ENCODE results near the gene MRM2.

The MRM2 gene

DNA sequence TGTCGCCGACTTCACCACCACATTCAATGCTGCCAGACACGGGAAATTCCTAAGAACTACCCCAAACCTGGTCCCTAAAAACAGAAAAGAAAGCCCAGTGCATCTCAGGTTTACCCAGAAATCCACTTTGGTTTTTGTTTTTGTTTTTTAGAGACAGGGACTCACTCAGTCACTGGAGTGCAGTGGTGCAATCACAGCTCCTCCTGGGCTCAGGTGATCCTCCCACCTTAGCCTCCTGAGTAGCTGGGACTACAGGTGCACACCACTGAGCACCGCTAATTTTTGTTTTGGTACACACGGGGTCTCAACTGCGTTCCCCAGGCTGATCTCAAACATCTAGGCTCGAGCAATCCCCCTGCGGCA lies 32.1 kb downstream of the MRM2 start:
- H3K27ac ChIP-seq: no peak overlapping the region
- no peak for TF ChIP-seq ZFX (IDR thresholded peaks at IDR 0.05; ENCODE audit: borderline replicate concordance)
- TF ChIP-seq, protein P1, sequence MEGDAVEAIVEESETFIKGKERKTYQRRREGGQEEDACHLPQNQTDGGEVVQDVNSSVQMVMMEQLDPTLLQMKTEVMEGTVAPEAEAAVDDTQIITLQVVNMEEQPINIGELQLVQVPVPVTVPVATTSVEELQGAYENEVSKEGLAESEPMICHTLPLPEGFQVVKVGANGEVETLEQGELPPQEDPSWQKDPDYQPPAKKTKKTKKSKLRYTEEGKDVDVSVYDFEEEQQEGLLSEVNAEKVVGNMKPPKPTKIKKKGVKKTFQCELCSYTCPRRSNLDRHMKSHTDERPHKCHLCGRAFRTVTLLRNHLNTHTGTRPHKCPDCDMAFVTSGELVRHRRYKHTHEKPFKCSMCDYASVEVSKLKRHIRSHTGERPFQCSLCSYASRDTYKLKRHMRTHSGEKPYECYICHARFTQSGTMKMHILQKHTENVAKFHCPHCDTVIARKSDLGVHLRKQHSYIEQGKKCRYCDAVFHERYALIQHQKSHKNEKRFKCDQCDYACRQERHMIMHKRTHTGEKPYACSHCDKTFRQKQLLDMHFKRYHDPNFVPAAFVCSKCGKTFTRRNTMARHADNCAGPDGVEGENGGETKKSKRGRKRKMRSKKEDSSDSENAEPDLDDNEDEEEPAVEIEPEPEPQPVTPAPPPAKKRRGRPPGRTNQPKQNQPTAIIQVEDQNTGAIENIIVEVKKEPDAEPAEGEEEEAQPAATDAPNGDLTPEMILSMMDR (IDR thresholded peaks at IDR 0.05): no peak

DNA sequence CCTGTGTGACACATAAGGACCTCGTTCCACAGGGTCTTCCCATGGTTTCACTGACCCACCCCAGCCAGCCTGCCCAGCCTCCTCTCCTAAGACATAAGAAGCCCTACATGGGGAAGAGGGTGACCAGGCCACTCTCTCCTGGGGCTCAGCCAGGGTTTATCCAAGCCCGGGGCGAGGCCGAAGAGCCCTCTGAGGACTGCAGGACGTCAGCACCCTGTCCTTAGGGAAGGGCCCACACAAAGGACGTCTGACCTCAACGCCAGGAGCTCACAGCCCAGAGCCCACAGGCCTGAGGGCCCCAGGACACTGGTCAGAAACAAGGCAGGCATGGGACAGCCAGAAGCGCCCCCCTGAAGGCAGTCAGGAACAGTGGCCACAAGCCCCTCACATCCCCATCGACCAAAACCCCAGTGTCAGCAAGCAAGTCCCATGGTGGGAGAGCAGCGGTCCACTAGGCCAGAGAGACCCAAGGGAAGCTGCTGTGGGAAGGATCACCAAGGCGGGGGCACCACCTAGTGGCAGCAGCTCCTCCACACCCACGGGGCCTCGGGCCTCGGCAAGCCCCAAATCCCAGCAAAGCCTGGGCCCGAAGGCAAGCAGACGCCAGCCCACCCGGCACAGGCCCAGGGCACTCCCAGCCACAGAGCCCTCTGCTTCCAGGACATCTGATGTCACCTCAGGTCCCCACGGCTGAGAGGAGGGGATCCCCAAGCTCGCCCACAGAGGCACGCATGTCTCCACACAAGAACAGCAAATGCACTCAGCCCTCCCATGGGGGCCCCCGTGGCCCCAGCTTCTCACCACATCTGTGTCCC lies 32.7 kb downstream of the MRM2 start:
- no peak for TF ChIP-seq ZFX (IDR thresholded peaks at IDR 0.05; ENCODE audit: borderline replicate concordance)
- TF ChIP-seq, protein P1 (IDR thresholded peaks at IDR 0.05): peak; percentile 80
- no peak overlapping the region for H3K27ac ChIP-seq

GRCh38 chr7:2208712-2209111 lies 33.3 kb downstream of the MRM2 start:
- H3K27ac ChIP-seq: no peak overlapping the region
- TF ChIP-seq, protein P1 (IDR thresholded peaks at IDR 0.05): no peak
- no peak for TF ChIP-seq ZFX (IDR thresholded peaks at IDR 0.05; ENCODE audit: borderline replicate concordance)

GRCh38 chr7:2205036-2205780 lies 36.8 kb downstream of the MRM2 start:
- H3K27ac ChIP-seq: no peak overlapping the region
- TF ChIP-seq ZFX (IDR thresholded peaks at IDR 0.05; ENCODE audit: borderline replicate concordance): no peak
- TF ChIP-seq, protein P1 (IDR thresholded peaks at IDR 0.05): no peak

DNA sequence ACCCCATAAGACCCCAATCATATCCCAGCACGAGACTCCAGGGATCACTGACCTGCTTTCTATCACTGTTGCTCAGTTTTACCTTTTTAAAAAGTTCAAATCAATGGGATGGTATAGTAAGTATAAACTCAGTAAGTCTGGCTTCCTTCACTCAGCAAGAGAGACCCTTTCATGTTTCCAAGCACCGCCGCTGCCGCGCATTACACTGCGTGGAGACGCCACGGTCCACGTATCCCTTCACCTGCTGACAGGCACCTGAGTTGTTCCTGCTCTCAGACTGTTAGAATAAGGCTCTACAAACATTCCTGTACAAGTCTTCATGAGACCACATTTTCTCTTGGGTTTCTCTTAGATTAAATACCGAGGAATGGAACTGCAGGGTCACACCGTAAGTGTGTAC lies 37.6 kb downstream of the MRM2 start:
- TF ChIP-seq, protein P1 (IDR thresholded peaks at IDR 0.05): no peak
- TF ChIP-seq ZFX (IDR thresholded peaks at IDR 0.05; ENCODE audit: borderline replicate concordance): no peak
- H3K27ac ChIP-seq: no peak overlapping the region

GRCh38 chr7:2203766-2204300 lies 38.2 kb downstream of the MRM2 start:
- TF ChIP-seq, protein P1 (IDR thresholded peaks at IDR 0.05): no peak
- no peak for TF ChIP-seq ZFX (IDR thresholded peaks at IDR 0.05; ENCODE audit: borderline replicate concordance)
- H3K27ac ChIP-seq: no peak overlapping the region
